Measurements from ENCODE around the gene RNASE7.

DNA sequence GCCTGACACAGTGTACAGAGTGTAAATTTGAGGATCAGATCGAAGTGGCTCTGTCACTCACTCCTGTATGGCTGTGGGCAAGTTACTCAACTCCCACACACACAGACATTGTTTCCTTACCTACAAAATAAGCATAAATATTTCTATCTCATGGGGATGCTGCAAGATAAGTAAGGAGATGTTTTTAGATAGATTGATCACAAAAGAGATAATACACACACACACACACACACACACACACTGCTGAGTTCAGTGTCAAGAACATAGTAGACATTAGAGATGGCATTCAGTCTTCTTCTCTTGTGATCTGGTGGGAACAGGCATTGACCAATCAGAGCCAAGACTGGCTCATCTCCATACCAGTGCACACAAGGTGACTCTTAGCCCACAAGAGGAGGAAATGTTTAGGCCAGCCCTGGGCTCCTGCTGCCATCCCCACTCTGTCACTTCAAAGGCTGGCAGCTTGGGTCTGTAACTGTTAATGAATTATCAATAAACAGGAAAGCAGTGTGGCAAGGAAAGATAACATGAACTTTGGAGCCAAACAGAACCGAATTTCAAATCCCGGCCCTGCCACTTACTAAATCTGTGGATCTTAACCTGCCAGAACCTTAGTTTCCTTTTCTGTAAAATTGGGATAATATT lies 12.1 kb downstream of the RNASE7 start:
- TF ChIP-seq, protein P1, sequence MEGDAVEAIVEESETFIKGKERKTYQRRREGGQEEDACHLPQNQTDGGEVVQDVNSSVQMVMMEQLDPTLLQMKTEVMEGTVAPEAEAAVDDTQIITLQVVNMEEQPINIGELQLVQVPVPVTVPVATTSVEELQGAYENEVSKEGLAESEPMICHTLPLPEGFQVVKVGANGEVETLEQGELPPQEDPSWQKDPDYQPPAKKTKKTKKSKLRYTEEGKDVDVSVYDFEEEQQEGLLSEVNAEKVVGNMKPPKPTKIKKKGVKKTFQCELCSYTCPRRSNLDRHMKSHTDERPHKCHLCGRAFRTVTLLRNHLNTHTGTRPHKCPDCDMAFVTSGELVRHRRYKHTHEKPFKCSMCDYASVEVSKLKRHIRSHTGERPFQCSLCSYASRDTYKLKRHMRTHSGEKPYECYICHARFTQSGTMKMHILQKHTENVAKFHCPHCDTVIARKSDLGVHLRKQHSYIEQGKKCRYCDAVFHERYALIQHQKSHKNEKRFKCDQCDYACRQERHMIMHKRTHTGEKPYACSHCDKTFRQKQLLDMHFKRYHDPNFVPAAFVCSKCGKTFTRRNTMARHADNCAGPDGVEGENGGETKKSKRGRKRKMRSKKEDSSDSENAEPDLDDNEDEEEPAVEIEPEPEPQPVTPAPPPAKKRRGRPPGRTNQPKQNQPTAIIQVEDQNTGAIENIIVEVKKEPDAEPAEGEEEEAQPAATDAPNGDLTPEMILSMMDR (IDR thresholded peaks at IDR 0.05), result no peak
- TF ChIP-seq EP300 (IDR thresholded peaks at IDR 0.05) (no peak), POLR2A (IDR thresholded peaks at IDR 0.05) (no peak), POLR2AphosphoS5 (IDR thresholded peaks at IDR 0.05) (no peak)

Measured in suprapubic skin (tissue), 4 donors.